Neural cell (in vitro differentiated cells): ENCODE measurements around the gene MYBPC1. TPM values are rescaled to one million over a fixed set of nuclear protein-coding genes. Genes with fewer than 3 reads are reported as not detected.

ENCODE experiments used
- H2AFZ ChIP-seq: fragments of 200-600, 300-800 bp; sonication (generic), shearing (Covaris generic); 2 replicates; pipeline ENCODE4 v1.6.0; 2014; ENCODE audit warnings: low read depth, mild to moderate bottlenecking, antibody characterized with exemption, low read length, moderate library complexity
- H3F3A ChIP-seq: fragments of 200-600 bp; shearing (Covaris generic); 2 replicates; pipeline ENCODE4 v1.6.1; 2016; ENCODE audit warnings: mild to moderate bottlenecking, moderate library complexity, mixed read lengths, antibody characterized with exemption, low read length; ENCODE audit not compliant: insufficient read depth, poor library complexity, severe bottlenecking
- H3K27ac ChIP-seq: fragments of 200-600, 300-800 bp; sonication (generic), shearing (Covaris generic); 2 replicates; pipeline ENCODE4 v1.5.1; 2014; ENCODE audit warnings: mild to moderate bottlenecking, low read length, moderate library complexity
- H3K27me3 ChIP-seq: fragments of 300-800, 200-600 bp; sonication (generic), shearing (Covaris generic); 2 replicates; pipeline ENCODE4 v1.6.0; 2014; ENCODE audit warnings: mild to moderate bottlenecking, low read depth, low read length, moderate library complexity; ENCODE audit not compliant: insufficient read depth
- H3K36me3 ChIP-seq: fragments of 300-800, 200-600 bp; sonication (generic), shearing (Covaris generic); 2 replicates; pipeline ENCODE4 v1.5.1; 2014; ENCODE audit warnings: mild to moderate bottlenecking, antibody characterized with exemption, low read length, moderate library complexity; ENCODE audit not compliant: insufficient read depth
- H3K4me2 ChIP-seq: fragments of 300-800, 200-600 bp; sonication (generic), shearing (Covaris generic); 2 replicates; pipeline ENCODE4 v1.6.0; 2014; ENCODE audit warnings: mild to moderate bottlenecking, low read length
- H3K4me3 ChIP-seq: fragments of 300-800, 200-600 bp; sonication (generic), shearing (Covaris generic); 2 replicates; pipeline ENCODE4 v1.5.1; 2014; ENCODE audit warnings: mild to moderate bottlenecking, low read length, moderate library complexity
- H3K79me2 ChIP-seq: fragments of 200-600 bp; shearing (Covaris generic); replicated peaks from 2 replicates; pipeline ENCODE4 v1.6.0; 2014; ENCODE audit warnings: mild to moderate bottlenecking, low read length, moderate library complexity; ENCODE audit not compliant: insufficient read depth
- H3K9ac ChIP-seq: fragments of 300-800, 200-600 bp; sonication (generic), shearing (Covaris generic); 2 replicates; pipeline ENCODE4 v1.6.1; 2016; ENCODE audit warnings: mild to moderate bottlenecking, low read length, mixed read lengths
- H3K9me2 ChIP-seq: fragments of 200-600 bp; shearing (Covaris generic); 2 replicates; pipeline ENCODE4 v1.6.1; 2016; ENCODE audit warnings: mild to moderate bottlenecking, low read length, mixed read lengths; ENCODE audit not compliant: insufficient read depth
- H3K9me3 ChIP-seq: fragments of 200-600, 300-800 bp; sonication (generic), shearing (Covaris generic); 2 replicates; pipeline ENCODE4 v1.6.1; 2016; ENCODE audit warnings: mild to moderate bottlenecking, mixed run types, low read length, moderate library complexity, mixed read lengths
- H4K20me1 ChIP-seq: fragments of 200-600 bp; shearing (Covaris generic); 2 replicates; pipeline ENCODE4 v1.6.1; 2016; ENCODE audit warnings: mild to moderate bottlenecking, mixed run types; ENCODE audit not compliant: insufficient read depth
- CTCF ChIP-seq: fragments of 450-650 bp; IDR thresholded peaks from 2 replicates; pipeline ENCODE4 v1.5.1; 2014; ENCODE audit warnings: antibody characterized with exemption, mild to moderate bottlenecking, moderate library complexity; ENCODE audit not compliant: poor library complexity, severe bottlenecking
- EP300 ChIP-seq: fragments of 450-650 bp; conservative IDR thresholded peaks from 2 replicates; pipeline ENCODE4 v1.6.1; 2014; ENCODE audit warnings: antibody characterized with exemption, mild to moderate bottlenecking, moderate library complexity; ENCODE audit not compliant: poor library complexity, severe bottlenecking
- EZH2 ChIP-seq: fragments of 200-600, 300-800 bp; shearing (Covaris generic), sonication (generic); IDR thresholded peaks from 2 replicates; pipeline ENCODE4 v1.6.1; 2014; ENCODE audit warnings: antibody characterized with exemption, low read length, borderline replicate concordance, mild to moderate bottlenecking; ENCODE audit not compliant: insufficient read depth, poor library complexity, severe bottlenecking
- MXI1 ChIP-seq: fragments of 450-650 bp; conservative IDR thresholded peaks from 2 replicates; pipeline ENCODE4 v1.6.1; 2014; ENCODE audit warnings: antibody characterized with exemption, mild to moderate bottlenecking; ENCODE audit not compliant: poor library complexity, severe bottlenecking
- POLR2AphosphoS5 ChIP-seq: IDR thresholded peaks from 2 replicates; pipeline ENCODE4 v1.6.1; 2012
- RAD21 ChIP-seq: fragments of 450-650 bp; conservative IDR thresholded peaks from 2 replicates; pipeline ENCODE4 v1.6.1; 2014; ENCODE audit warnings: antibody characterized with exemption, mild to moderate bottlenecking, moderate library complexity
- SMC3 ChIP-seq: fragments of 450-650 bp; conservative IDR thresholded peaks from 2 replicates; pipeline ENCODE4 v1.6.1; 2014; ENCODE audit warnings: antibody characterized with exemption, mild to moderate bottlenecking, moderate library complexity; ENCODE audit not compliant: poor library complexity
- TAF1 ChIP-seq: IDR thresholded peaks from 2 replicates; pipeline ENCODE4 v1.6.1; 2012; ENCODE audit warnings: low read depth
- polyA plus RNA-seq: library from polyadenylated mRNA; depleted of rRNA; stranded (reverse); fragments of >200 nt; gene quantifications from 2 replicates; pipeline ENCODE4 v1.2.3, GENCODE V29; 2014
- TF ChIP-seq, protein P1 (sequence below): IDR thresholded peaks from 2 replicates; pipeline ENCODE4 v1.6.1; 2012; ENCODE audit warnings: borderline replicate concordance

Gene MYBPC1
- polyA plus RNA-seq, 1 donor from 2014 or later, result not detected

- Histone ChIP-seq H3K4me2 (no peak overlapping the region), H3K9me2 (no peaks in the 10 kb centered on the region), H4K20me1 (no peaks in the 10 kb centered on the region), H3K36me3 (no peaks in the 10 kb centered on the region), H3K27me3 (no peaks in the 10 kb centered on the region), H3K9ac (no peak overlapping the region), H3K79me2 (no peaks in the 10 kb centered on the region), H3K4me3 (no peak overlapping the region), H3F3A (no peaks in the 10 kb centered on the region), H2AFZ (no peak overlapping the region), H3K27ac (no peak overlapping the region), H3K9me3 (no peaks in the 10 kb centered on the region)
- TF ChIP-seq, protein P1, sequence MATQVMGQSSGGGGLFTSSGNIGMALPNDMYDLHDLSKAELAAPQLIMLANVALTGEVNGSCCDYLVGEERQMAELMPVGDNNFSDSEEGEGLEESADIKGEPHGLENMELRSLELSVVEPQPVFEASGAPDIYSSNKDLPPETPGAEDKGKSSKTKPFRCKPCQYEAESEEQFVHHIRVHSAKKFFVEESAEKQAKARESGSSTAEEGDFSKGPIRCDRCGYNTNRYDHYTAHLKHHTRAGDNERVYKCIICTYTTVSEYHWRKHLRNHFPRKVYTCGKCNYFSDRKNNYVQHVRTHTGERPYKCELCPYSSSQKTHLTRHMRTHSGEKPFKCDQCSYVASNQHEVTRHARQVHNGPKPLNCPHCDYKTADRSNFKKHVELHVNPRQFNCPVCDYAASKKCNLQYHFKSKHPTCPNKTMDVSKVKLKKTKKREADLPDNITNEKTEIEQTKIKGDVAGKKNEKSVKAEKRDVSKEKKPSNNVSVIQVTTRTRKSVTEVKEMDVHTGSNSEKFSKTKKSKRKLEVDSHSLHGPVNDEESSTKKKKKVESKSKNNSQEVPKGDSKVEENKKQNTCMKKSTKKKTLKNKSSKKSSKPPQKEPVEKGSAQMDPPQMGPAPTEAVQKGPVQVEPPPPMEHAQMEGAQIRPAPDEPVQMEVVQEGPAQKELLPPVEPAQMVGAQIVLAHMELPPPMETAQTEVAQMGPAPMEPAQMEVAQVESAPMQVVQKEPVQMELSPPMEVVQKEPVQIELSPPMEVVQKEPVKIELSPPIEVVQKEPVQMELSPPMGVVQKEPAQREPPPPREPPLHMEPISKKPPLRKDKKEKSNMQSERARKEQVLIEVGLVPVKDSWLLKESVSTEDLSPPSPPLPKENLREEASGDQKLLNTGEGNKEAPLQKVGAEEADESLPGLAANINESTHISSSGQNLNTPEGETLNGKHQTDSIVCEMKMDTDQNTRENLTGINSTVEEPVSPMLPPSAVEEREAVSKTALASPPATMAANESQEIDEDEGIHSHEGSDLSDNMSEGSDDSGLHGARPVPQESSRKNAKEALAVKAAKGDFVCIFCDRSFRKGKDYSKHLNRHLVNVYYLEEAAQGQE, result no peak
- no peak for TF ChIP-seq EZH2
- no peak for TF ChIP-seq TAF1
- no peak for TF ChIP-seq MXI1
- TF ChIP-seq RAD21, result no peak
- TF ChIP-seq SMC3, result no peak
- TF ChIP-seq POLR2AphosphoS5, result no peak
- TF ChIP-seq EP300, result no peak
- TF ChIP-seq CTCF, result no peak
These were observed 108.7 kb downstream of the MYBPC1 start for GRCh38 chr12:101703487-101703886.

DNA sequence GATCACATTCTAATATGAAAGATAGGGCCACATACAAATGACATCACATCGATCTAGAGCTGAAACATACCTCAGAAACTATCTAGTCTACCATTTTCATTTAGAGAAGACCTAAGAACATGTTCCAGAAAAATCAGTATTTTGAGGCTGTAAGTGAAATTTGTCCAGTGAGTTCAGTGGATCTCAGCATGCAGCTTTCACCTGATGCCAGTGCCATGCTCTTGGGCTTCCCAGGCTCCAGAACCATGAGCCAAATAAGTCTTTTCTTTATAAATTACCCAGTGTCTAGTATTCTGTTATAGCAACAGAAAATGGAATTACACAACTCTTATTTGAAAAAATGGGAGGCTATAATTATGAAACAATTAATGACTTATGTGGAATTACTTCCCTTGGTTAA, 111.6 kb downstream of the MYBPC1 start:
- H3K9ac ChIP-seq, result no peak overlapping the region
- no peaks in the 10 kb centered on the region for H3F3A ChIP-seq
- no peak overlapping the region for H2AFZ ChIP-seq
- H3K27ac ChIP-seq, result no peak overlapping the region
- H3K4me2 ChIP-seq, result no peak overlapping the region
- H3K4me3 ChIP-seq, result no peak overlapping the region
- H3K27me3 ChIP-seq, result no peaks in the 10 kb centered on the region
- H3K9me3 ChIP-seq, result no peaks in the 10 kb centered on the region
- H3K36me3 ChIP-seq, result no peaks in the 10 kb centered on the region
- TF ChIP-seq EZH2 (no peak), CTCF (no peak), MXI1 (no peak), TAF1 (no peak), EP300 (no peak), SMC3 (no peak), RAD21 (no peak), POLR2AphosphoS5 (no peak)
- TF ChIP-seq, protein P1, result no peak
- H3K9me2 ChIP-seq, result no peaks in the 10 kb centered on the region
- no peaks in the 10 kb centered on the region for H4K20me1 ChIP-seq
- no peaks in the 10 kb centered on the region for H3K79me2 ChIP-seq
